Endometrial microvascular endothelial cells (primary cell): ENCODE data around the gene RDX. TPM values are rescaled to one million over a fixed set of nuclear protein-coding genes. Genes with fewer than 3 reads are reported as not detected.
"Not testable (repeated sequence)": the region's sequence is repeated elsewhere in the genome, so short reads cannot be mapped to it uniquely, and the experiment has no call there.

Experiments
- in situ Hi-C: cut with HindIII; loops from 2 replicates; pipeline ENCODE4 v1.10.0; 2017; ENCODE audit warnings: low sequenced_read_pairs, low pct_unique_long_range_greater_than_20kb; ENCODE audit errors: inconsistent ontology term
- total RNA-seq: library from RNA; depleted of rRNA; stranded (reverse); fragments of >200 nt; gene quantifications from one replicate; pipeline ENCODE4 v1.2.3, GENCODE V29; 2015; ENCODE audit errors: inconsistent ontology term

The RDX gene
- total RNA-seq, 1 donor from 2014 or later = 63.9 TPM

GRCh38 chr11:110286298-110287040, 9.9 kb downstream of the RDX start:
- in situ Hi-C loops = no loop called here

DNA sequence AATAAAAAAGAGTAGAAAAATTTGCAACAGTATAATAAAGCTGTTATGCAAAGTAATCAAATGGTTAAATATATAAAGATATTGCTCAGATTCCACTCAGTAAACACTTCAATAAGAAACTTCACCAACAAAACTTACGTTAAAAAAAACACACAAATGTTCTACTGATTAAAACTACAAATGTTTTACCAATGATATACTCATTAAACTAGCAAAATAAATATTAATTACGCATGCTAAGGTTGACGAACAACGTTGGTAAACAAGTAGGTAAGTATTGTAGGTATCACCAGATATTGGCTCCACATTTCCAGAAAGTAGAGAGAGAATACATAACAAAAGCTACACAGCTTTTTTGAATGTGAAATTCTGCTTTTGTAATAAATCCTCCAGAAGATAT, 12.6 kb downstream of the RDX start:
- in situ Hi-C loops = no loop called here

GRCh38 chr11:110280595-110280994, 15.8 kb downstream of the RDX start:
- in situ Hi-C loops = not testable (repeated sequence)

- in situ Hi-C loops = no loop called here
Measured at GRCh38 chr11:110279881-110280280, 16.5 kb downstream of the RDX start.

GRCh38 chr11:110272919-110273318, 23.5 kb downstream of the RDX start:
- in situ Hi-C loops = no loop called here

- in situ Hi-C loops = no loop called here
Measured at GRCh38 chr11:110269996-110270395, 26.4 kb downstream of the RDX start.

DNA sequence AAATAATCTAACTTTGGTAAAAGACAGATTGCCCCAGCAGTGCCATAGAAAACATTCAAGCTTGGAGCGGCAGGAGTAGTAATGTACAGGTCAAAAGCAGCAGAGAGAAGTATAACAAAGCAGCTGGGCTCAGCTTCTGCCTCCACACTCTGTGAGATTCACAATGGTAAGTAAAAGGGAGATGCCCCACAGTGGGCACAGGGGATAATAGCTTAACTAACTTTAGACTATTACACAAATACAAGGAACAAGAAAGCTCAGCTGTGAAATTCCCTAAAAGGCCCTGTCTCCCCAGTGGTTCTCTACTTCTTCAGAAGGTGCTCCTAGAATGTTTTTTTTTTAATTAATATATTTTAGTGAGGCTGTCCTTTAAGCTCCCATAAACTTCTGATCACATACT, 28.0 kb downstream of the RDX start:
- in situ Hi-C loops = no loop called here

GRCh38 chr11:110262072-110262403, 34.4 kb downstream of the RDX start:
- in situ Hi-C loops = no loop called here

DNA sequence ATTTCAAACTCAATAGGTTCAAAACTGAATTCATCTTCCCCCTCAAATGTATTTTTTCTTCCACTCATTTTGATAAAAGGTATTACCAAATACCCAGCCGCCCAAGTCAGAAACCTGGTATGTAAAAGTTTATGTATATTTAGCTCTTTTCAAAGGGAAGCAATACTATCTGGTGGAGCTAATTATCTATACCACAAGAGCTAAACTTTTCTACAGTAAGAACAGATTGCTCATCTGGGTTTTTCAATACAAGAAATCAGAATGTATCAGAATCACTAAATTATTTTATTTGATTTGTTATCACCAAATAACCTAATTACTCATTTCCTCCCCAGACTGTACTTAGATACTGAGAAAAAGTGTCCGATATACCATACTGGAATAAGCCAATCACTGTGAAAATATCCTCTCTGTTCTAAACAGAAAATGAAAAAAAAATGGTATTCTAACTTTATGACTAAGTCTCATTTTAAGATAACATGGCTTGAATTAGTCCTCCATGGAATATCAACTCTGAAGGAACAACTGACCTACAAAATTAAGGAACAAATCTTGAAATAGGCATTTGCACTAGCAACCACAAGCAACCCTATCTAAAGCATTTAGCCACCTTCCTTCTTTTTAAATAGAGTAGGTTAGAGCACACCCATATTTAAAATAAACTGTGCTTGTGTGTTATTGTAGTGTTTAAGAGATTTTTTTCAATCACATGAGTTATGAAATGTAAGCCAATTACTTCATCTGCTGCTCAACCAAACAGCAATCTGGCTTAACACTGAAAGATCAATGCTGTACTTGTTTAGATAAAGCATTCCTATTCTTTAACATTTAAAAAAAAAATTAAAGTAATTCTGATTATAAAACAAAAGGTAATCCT, 35.0 kb downstream of the RDX start:
- in situ Hi-C loops = no loop called here

GRCh38 chr11:110253525-110253924, 42.9 kb downstream of the RDX start:
- in situ Hi-C loops = no loop called here

GRCh38 chr11:110251836-110252235, 44.6 kb downstream of the RDX start:
- in situ Hi-C loops = no loop called here

GRCh38 chr11:110250168-110250567, 46.2 kb downstream of the RDX start:
- in situ Hi-C loops = no loop called here

GRCh38 chr11:110249766-110250165, 46.6 kb downstream of the RDX start:
- in situ Hi-C loops = no loop called here

DNA sequence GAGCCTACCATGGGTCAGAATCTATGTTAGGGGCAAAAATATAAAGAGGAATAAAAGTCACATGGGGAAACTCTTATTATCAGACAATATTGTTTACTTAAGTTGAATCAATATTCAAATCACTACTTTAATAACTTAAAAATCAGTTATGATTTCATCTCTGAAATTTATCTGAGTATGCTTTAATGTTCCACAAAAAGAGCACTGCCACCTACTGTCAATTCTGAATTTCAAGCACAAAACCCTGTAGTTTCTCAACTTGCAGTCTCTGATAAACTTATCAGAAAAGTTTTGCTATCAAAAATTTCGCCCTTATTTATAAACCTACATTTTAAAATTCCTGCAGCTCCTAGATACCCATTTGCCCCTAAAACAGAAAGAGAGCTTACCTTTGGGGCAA, 47.3 kb downstream of the RDX start:
- in situ Hi-C loops = no loop called here

- in situ Hi-C loops = no loop called here
Measured at GRCh38 chr11:110243791-110244190, 52.6 kb downstream of the RDX start.

DNA sequence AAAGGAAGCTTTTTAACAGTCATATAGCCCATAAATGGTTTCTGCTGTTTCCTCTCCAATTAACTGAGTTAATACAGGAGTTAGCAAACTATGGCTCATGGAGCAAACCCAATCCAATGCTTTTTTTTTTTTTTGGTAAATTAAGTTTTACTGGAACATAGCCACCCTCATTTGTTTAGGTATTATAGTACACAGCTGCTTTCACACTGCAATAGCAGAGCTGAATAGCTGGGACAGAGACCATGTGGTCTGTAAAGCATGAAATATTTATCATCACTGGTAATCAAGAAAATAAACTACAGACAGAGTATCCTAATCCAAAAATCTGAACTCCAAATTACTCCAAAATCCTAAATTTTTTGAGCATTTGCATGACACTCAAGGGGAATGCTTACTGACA, 53.7 kb downstream of the RDX start:
- in situ Hi-C loops = no loop called here

DNA sequence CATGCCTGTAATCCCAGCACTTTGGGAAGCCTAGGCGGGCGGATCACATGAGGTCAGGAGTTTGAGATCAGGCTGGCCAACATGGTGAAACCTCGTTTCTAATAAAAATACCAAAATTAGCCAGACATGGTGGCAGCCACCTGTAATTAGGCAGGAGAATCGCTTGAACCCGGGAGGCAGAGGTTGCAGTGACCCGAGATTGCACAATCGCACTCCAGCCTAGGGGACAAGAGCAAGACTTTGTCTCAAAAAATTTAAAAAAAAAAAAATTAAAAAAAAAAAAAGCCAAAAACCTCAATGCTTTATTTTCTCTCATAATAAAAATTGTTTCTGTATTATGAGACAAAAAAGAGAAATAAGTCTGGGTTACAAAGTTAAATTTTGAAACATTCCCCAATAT, 54.2 kb downstream of the RDX start:
- in situ Hi-C loops = no loop called here

DNA sequence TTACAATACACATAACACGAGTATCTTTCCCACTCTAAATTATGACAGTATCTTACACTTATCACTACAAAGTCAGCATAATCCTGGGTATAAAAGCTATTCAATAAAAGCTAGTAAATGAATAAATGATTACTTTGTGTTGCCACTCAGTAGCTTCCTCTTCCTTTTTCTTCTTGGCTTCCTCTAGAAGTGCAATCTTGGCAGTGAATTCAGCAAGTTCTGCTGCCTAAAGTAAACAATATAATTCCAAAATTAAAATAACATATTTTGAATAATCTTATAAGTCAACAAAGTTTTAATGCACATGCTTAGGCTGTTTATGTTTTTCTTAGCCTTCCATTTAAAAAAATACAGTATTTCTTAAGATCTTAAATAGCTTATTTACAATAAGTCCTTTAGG, 60.4 kb downstream of the RDX start:
- in situ Hi-C loops = no loop called here

GRCh38 chr11:110230377-110230776, 66.0 kb downstream of the RDX start:
- in situ Hi-C loops = no loop called here

- in situ Hi-C loops = no loop called here
Measured at GRCh38 chr11:110219006-110219785, 77.2 kb downstream of the RDX start.
